GM21367 (cell line): ENCODE measurements around the gene DDX46.
"Not testable (repeated sequence)": the region's sequence is repeated elsewhere in the genome, so short reads cannot be mapped to it uniquely, and the experiment has no call there.

Experiments used
- ATAC-seq: cut with Tn5 transposase; IDR thresholded peaks from one replicate; pipeline ENCODE4 v1.9.1; 2021; ENCODE audit not compliant: unreplicated experiment

The DDX46 gene

GRCh38 chr5:134758504-134759341 is at the start of gene DDX46:
Gene DDX46, plus strand, starts transcription at chr5:134758779. Its CDS starts 160 bp downstream, at chr5:134758939.
- peak; percentile 97 for ATAC-seq

- no peak for ATAC-seq
Observed at GRCh38 chr5:134714120-134714519, 44.5 kb upstream of the DDX46 start.

DNA sequence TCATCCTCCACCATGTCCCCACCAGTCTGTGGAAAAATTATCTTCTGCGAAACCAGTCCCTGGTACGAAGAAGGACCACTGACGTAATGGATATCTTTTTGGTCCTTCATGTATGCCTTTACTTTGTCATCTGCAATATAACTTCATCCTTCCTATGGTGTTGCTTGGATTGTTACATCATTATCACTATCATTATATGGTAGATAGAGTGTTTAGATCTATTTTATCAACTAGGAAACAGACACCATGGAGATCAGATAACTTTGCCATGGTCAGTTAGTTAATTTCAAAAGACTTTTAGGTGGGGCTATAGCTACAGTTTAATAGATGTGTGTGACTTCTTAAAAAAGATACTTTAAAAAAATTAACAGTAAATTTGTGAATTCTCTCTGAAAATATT is 44.0 kb upstream of the DDX46 start:
- ATAC-seq = no peak

DNA sequence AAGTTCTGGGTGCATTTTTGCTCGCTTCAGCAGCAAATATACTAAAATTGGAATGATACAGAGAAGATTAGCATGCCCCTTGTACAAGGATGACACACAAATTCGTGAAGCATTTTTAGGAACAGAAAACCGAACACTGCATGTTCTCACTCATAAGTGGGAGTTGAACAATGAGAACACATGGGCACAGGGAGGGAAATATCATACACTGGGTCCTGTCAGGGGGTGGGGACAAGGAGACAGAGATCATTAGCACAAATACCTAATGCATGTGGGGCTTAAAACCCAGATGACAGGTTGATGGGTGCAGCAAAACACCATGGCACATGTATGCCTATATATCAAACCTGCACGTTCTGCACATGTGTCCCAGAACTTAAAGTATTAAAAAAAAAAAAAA is 43.1 kb upstream of the DDX46 start:
- ATAC-seq = not testable (repeated sequence)

DNA sequence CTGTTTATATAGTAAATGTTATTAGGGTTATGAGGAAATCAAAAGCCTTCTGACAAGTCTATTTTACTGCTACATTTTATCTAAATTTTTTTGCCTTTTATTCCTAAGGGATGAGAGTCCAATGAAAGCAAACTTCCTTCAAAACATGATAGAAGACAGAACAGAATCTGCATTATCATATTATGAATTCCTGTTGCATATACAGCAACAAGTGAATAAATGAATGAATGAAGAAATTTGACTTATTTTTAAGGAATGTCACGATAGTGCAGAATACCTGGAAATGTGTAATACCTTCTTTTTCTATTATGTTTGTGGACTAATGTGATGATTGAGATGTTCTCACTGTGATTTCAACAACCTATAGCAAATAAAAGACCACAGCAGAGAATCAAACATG is 33.7 kb upstream of the DDX46 start:
- no peak for ATAC-seq

DNA sequence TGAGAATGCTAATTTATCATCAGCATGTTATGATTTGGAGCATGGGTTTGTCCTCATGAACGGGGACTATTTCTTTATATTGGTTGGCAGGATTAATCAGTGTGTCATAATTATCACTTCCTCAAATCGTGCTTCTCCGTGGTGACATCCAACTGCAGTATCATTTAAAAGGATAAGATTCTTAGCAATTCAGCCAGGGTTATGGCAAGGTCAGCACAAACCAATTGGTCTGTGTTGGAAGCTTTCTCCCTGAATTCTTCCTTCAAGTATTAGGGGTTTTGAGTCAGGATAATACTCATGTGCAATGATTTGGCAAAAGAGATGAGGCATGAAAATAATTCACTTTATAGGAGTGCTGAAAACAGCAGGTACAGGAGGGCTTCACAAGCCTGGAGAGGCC is 25.8 kb upstream of the DDX46 start:
- ATAC-seq = no peak

DNA sequence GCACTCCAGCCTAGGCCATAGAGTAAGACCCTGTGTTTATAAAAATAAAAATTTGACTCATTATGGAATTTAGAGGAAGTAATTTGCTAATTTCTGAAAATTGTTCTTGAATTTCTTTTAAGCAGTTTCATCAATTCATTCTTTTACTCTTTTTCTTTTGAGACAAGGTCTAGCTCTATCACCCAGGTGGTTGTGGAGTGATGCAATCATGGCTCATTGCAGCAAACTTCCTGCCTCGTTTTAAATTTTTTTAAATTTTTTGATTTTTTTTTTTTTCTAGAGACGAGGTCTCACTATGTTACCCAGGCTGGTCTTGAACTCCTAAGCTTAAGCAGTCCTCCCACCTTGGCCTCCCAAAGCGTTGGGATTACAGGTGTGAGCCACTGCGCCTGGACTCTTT is 23.3 kb upstream of the DDX46 start:
- no peak for ATAC-seq

DNA sequence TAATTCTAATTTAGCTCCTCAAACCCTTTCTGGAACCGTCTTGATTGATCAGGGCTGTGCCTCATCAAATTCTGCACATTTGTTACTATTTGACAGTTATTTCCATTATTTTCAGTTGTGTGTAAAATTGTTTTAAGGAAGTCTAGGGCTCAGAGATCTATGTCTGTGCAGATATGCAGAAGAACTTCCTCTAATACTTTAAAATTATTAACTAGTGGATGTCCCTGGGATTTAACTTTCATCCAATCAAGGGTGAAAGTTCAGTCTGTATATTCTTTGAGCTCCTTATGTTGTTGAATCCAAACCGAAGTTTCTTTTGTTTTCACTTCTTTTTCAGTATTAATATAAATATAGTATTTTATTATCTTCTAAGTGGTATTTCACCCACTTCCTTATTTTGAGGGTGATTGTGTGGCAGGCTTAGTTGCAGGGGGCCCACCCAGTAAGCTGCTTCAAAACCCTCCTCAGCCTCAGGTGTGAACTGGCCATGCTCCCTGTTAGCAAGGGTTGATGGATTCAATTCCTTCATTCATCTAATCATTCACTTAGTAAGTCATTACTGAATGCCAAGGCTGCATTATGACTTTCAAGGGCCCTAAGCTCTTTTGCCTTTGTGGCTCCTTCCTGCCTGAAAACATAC is 22.3 kb upstream of the DDX46 start:
- no peak for ATAC-seq

GRCh38 chr5:134738133-134738962 is 20.2 kb upstream of the DDX46 start, which contains the start of gene CAMLG:
Gene CAMLG, plus strand, starts transcription at chr5:134738548. Its CDS starts 73 bp downstream, at chr5:134738621.
- ATAC-seq = peak; percentile 89

GRCh38 chr5:134738963-134739661 is 19.5 kb upstream of the DDX46 start:
- ATAC-seq = no peak

- no peak for ATAC-seq
Observed at GRCh38 chr5:134741052-134741451, 17.5 kb upstream of the DDX46 start.

- ATAC-seq = no peak
Observed at GRCh38 chr5:134742134-134742533, 16.4 kb upstream of the DDX46 start.

DNA sequence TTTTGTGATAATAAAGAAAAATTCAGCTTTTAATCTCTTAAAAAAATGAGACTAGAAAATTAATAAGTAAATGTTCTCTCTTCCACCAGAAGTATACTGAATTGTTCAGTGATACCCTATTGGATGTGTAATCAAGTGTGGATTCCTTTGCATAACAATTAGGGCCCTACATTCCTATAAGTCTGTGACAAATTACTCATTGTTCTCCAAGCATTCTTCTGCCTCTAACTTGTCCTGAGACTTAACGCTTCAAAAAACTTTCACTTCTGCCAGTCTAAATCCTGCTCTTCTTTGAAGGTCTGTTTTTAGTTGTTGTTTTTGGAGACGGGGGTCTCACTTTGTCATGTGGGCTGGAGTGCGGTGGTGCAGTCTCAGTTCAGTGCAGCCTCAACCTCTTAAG is 9.2 kb upstream of the DDX46 start:
- ATAC-seq = no peak

- ATAC-seq = peak; percentile 15
Observed at GRCh38 chr5:134758176-134758503, 439 bp upstream of the DDX46 start.

- ATAC-seq = not testable (repeated sequence)
Observed at GRCh38 chr5:134767528-134768291, 9.1 kb downstream of the DDX46 start.

DNA sequence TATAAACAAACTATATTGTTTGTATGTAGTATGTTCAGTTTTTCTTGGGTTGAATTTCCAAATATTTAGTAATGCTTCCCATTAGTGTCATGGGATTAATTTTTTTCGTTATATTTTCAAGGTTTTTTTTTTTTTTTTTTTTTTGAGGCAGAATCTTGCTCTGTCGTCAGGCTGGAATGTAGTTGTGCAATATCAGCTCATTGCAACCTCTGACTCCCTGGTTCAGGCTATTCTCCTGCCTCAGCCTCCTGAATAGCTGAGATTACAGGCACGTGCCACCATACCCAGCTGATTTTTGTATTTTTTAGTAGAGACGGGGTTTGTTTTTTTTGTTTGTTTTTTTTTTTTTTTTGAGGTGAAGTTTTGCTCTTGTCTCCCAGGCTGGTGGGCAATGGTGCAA is 10.6 kb downstream of the DDX46 start:
- ATAC-seq = no peak

DNA sequence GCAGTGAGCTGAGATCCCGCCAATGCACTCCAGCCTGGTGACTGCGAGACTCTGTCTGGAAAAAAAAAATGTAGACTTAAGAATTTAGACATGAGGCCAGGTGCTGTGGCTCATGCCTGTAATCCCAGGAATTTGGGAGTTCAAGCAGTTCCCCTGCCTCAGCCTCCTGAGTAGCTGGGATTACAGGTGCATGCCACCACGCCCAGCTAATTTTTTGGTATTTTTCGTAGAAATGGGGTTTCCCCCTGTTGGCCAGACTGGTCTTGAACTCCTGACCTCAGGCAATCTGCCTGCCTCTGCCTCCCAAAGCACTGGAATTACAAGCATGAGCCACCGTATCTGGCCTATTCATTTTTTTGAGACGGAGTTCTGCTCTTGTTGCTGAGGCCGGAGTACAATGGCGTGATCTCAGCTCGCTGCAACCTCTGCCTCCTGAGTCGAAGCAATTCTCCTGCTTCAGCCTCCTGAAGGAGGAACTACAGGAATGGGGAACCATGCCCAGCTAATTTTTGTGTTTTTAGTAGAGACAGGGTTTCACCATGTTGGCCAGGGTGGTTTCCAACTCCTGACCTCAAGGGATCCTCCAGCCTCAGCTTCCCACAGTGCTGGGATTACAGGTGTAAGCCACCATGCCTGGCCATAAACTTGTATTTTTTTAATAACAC is 14.0 kb downstream of the DDX46 start:
- no peak for ATAC-seq

DNA sequence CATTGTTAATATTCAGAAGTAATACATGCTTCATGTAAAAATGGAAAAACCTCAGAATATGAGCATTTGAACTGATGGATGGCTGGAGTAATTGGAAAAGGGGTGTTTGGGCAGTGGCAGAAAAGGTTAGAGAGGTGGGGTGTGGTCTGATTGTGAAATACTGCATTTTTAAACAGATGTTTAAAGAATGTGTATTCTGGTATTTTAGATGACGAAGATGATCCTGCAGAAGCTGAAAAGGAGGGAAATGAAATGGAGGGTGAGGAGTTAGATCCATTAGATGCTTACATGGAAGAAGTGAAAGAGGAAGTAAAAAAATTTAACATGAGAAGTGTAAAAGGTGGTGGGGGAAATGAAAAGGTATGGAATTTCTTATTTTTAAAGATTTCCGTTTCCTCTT is 18.8 kb downstream of the DDX46 start:
- no peak for ATAC-seq

DNA sequence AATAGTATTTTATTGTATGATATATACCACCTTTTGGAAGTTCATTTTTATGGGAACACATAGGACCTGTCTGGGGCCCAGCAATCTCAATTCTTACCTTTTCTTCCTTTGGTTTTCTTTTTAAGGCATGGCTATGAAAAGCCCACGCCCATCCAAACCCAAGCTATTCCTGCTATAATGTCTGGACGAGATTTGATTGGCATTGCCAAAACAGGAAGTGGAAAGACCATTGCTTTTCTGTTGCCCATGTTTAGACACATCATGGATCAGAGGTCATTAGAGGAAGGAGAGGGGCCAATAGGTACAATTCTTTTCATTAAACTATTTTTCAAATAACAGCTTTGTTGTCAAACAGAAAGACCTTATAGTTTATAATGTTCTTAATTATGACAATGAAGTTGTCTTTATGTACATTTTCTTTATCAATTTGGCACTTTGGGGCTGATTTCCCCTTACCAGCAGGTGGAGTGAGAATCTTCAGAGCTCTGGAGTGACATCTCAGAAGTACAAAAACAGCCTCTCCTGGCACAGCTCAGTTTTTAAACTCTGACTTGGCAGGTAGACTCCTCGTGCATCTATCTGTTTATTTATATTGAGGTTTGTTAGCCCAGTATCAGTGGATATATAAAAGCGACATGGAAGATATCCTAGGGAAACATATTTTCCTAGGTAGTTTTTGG is 25.8 kb downstream of the DDX46 start:
- ATAC-seq = no peak
